ENCODE measurements around the gene XPR1.

XPR1 gene

GRCh38 chr1:180909005-180909414, 277.2 kb downstream of the XPR1 start:
- in situ Hi-C loops (cut with MboI; ENCODE audit: low sequenced_read_pairs, unreplicated experiment), result no loop called here
- DNase-seq (ENCODE audit: low spot score), result peak; percentile 50
- TF ChIP-seq CTCF (IDR thresholded peaks at IDR 0.05; ENCODE audit: borderline replicate concordance, control extremely low read depth, extremely low read depth, insufficient read depth, missing control alignments), result no peak

- DNase-seq (ENCODE audit: low spot score), result peak; percentile 45
- no peak for TF ChIP-seq CTCF (IDR thresholded peaks at IDR 0.05; ENCODE audit: borderline replicate concordance, control extremely low read depth, extremely low read depth, insufficient read depth, missing control alignments)
- in situ Hi-C loops (cut with MboI; ENCODE audit: low sequenced_read_pairs, unreplicated experiment), result no loop called here
Measured at GRCh38 chr1:180909462-180909976, 277.7 kb downstream of the XPR1 start.

GRCh38 chr1:180911640-180912191, 279.9 kb downstream of the XPR1 start:
- no peak for TF ChIP-seq CTCF (IDR thresholded peaks at IDR 0.05; ENCODE audit: borderline replicate concordance, control extremely low read depth, extremely low read depth, insufficient read depth, missing control alignments)
- DNase-seq (ENCODE audit: low spot score), result no peak
- in situ Hi-C loops (cut with MboI; ENCODE audit: low sequenced_read_pairs, unreplicated experiment), result no loop called here

GRCh38 chr1:180912211-180912800, 280.5 kb downstream of the XPR1 start:
- no peak for TF ChIP-seq CTCF (IDR thresholded peaks at IDR 0.05; ENCODE audit: borderline replicate concordance, control extremely low read depth, extremely low read depth, insufficient read depth, missing control alignments)
- no peak for DNase-seq (ENCODE audit: low spot score)
- in situ Hi-C loops (cut with MboI; ENCODE audit: low sequenced_read_pairs, unreplicated experiment), result no loop called here

- in situ Hi-C loops (cut with MboI; ENCODE audit: low sequenced_read_pairs, unreplicated experiment), result no loop called here
- DNase-seq (ENCODE audit: low spot score), result no peak
- no peak for TF ChIP-seq CTCF (IDR thresholded peaks at IDR 0.05; ENCODE audit: borderline replicate concordance, control extremely low read depth, extremely low read depth, insufficient read depth, missing control alignments)
Measured at GRCh38 chr1:180912801-180913565, 281.2 kb downstream of the XPR1 start, which contains the start of gene KIAA1614. Gene KIAA1614 (plus strand): TSS chr1:180912897. CDS start chr1:180913244, 347 bp downstream.

GRCh38 chr1:180915426-180915965, 283.7 kb downstream of the XPR1 start:
- no peak for DNase-seq (ENCODE audit: low spot score)
- in situ Hi-C loops (cut with MboI; ENCODE audit: low sequenced_read_pairs, unreplicated experiment), result no loop called here
- TF ChIP-seq CTCF (IDR thresholded peaks at IDR 0.05; ENCODE audit: borderline replicate concordance, control extremely low read depth, extremely low read depth, insufficient read depth, missing control alignments), result no peak
